ENCODE results near the gene ANAPC7.

ANAPC7 gene

GRCh38 chr12:110335481-110336045 is 67.9 kb downstream of the ANAPC7 start:
- Mint-ChIP-seq H3K36me3 (peaks cover 48% of the 10 kb centered on the region), H3K27ac (no peak overlapping the region), H3K27me3 (no peaks in the 10 kb centered on the region), H3K9me3 (no peaks in the 10 kb centered on the region), H3K4me3 (no peak overlapping the region), H3K4me1 (peaks cover 11% of the 10 kb centered on the region)
- DNase-seq (ENCODE audit: low spot score in 2 of 2), result no peak
- no peak for ATAC-seq (ENCODE audit: low read depth)

DNA sequence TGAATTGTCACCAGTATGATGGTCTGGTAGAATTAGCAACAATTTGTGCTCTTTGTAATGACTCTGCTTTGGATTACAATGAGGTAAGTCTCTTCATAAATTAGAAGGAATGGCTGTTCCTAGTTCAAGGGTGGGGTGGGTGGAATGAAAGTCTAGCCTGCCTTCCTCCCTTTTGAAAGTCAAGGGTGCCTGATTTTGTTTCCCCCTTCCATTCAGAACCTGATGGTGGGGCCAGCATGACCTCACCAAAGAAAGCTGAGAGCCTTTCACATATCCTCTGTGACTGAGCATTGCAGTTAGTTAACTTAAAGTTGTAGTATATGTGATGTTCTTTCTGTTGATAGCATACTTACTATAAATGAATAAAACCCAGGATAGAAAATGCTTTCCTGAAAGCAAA is 70.3 kb downstream of the ANAPC7 start:
- Mint-ChIP-seq H3K27ac (no peak overlapping the region), H3K9me3 (no peaks in the 10 kb centered on the region), H3K36me3 (peaks cover 38% of the 10 kb centered on the region), H3K4me3 (no peak overlapping the region), H3K4me1 (peaks cover 7% of the 10 kb centered on the region), H3K27me3 (no peaks in the 10 kb centered on the region)
- ATAC-seq (ENCODE audit: low read depth), result no peak
- DNase-seq (ENCODE audit: low spot score in 2 of 2), result no peak

GRCh38 chr12:110330544-110330943 is 73.0 kb downstream of the ANAPC7 start:
- Mint-ChIP-seq H3K4me3 (no peak overlapping the region), H3K9me3 (no peaks in the 10 kb centered on the region), H3K27ac (no peak overlapping the region), H3K27me3 (no peaks in the 10 kb centered on the region), H3K36me3 (peaks cover 37% of the 10 kb centered on the region), H3K4me1 (peaks cover 2% of the 10 kb centered on the region)
- ATAC-seq (ENCODE audit: low read depth) (no peak), DNase-seq (ENCODE audit: low spot score in 2 of 2) (no peak)

- ATAC-seq (ENCODE audit: low read depth), result no peak
- Mint-ChIP-seq H3K27me3 (no peaks in the 10 kb centered on the region), H3K36me3 (peaks cover 34% of the 10 kb centered on the region), H3K4me1 (peaks cover 2% of the 10 kb centered on the region), H3K27ac (no peak overlapping the region), H3K9me3 (no peaks in the 10 kb centered on the region), H3K4me3 (no peak overlapping the region)
- no peak for DNase-seq (ENCODE audit: low spot score in 2 of 2)
Measured at GRCh38 chr12:110330124-110330523, 73.4 kb downstream of the ANAPC7 start.

DNA sequence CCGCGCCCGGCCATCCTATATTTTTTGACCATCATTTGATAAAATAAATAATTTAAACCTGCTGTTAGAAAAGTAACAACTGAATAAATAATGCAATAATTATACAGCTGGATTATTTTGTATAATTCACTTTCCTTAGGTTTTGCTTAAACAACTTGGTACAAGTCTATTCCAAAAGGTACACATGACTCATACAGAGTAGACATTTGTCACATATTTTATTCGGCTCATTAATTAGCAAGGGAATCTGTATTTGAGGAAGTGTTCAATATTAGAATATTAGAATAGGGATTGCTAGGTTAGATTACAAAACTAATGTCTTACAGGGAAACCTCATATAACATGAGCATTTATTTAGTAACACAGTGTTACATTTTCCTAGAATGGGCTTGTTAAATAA is 73.8 kb downstream of the ANAPC7 start:
- Mint-ChIP-seq H3K4me3 (no peak overlapping the region), H3K4me1 (peaks cover 2% of the 10 kb centered on the region), H3K9me3 (no peaks in the 10 kb centered on the region), H3K27me3 (no peaks in the 10 kb centered on the region), H3K36me3 (peaks cover 33% of the 10 kb centered on the region), H3K27ac (no peak overlapping the region)
- no peak for ATAC-seq (ENCODE audit: low read depth)
- DNase-seq (ENCODE audit: low spot score in 2 of 2), result no peak
